Psoas muscle (tissue), 8 donors: ENCODE measurements around the gene RIBC2. TPM values are rescaled to one million over a fixed set of nuclear protein-coding genes. Genes with fewer than 3 reads are reported as not detected.

Source experiments
- ATAC-seq, 4 donors: fragments of 200-7000 bp; cut with Tn5 transposase; one replicate each; pipeline ENCODE4 v1.9.1; 2020; ENCODE audit warnings: moderate library complexity in 3 of 4, mild to moderate bottlenecking in 2 of 4
- DNase-seq, 2 donors: peaks; one replicate each; pipeline ENCODE4 v3.0.0-alpha.2; 2020
- H3K27ac ChIP-seq: fragments of 200-600 bp; one replicate; pipeline ENCODE4 v1.8.0; 2022
- H3K27me3 ChIP-seq, 3 donors: fragments of 200-600 bp in 1 of 3; one replicate each; pipeline versions ENCODE4 v1.6.1 to v1.8.0; 2013 to 2022; ENCODE audit warnings: low read length in 2 of 3, mild to moderate bottlenecking in 2 of 3, moderate library complexity in 1 of 3; ENCODE audit not compliant: insufficient read depth in 3 of 3
- H3K36me3 ChIP-seq, 2 donors: fragments of 200-600 bp in 1 of 2; one replicate each; pipeline versions ENCODE4 v1.6.1 to v1.8.0; 2013 to 2022; ENCODE audit warnings: low read depth in 1 of 2, mild to moderate bottlenecking in 1 of 2, moderate library complexity in 1 of 2; ENCODE audit not compliant: insufficient read depth in 1 of 2
- H3K4me1 ChIP-seq: fragments of 200-600 bp; one replicate; pipeline ENCODE4 v1.8.0; 2022
- H3K4me3 ChIP-seq: fragments of 200-600 bp; one replicate; pipeline ENCODE4 v1.8.0; 2022; ENCODE audit warnings: mild to moderate bottlenecking
- H3K9me3 ChIP-seq: fragments of 200-600 bp; one replicate; pipeline ENCODE4 v1.8.0; 2022
- WGBS, 3 donors: extraction: QIAGEN DNeasy Blood & Tissue Kit; methylation state at CpG; one replicate each; pipeline versions ENCODE4 v1.1.6 to v1.1.7; 2013; 5-methylcytosine and 5-hydroxymethylcytosine counted together
- intact Hi-C, 2 donors: fragments of 100-400 bp; cut with DNase I; formaldehyde crosslinking; loops; one replicate each; pipeline versions ENCODE4 v1.11.0 to v1.14.2; 2022
- polyA plus RNA-seq, 3 donors: library from polyadenylated mRNA; stranded (reverse); fragments of 200-250 nt; gene quantifications; one replicate each; pipeline ENCODE4 v1.2.3, GENCODE V29; 2013
- total RNA-seq, 4 donors: library from RNA; stranded (reverse); fragmentation: NEBNext Ultra II Directional in 2 of 4; extraction: Animal tissue kit (Norgen Biotek cat#: 25700) in 2 of 4; gene quantifications; one replicate each; pipeline versions ENCODE4 v1.2.1 to v1.2.4, GENCODE V29; 2021 to 2023
- TF ChIP-seq, protein P1 (sequence below): fragments of 200-600 bp; IDR thresholded peaks from one replicate; pipeline ENCODE4 v1.8.0; 2022; ENCODE audit warnings: antibody characterized with exemption
- donor health status: healthy with polysubstance abuse.
- donor health status: DM: no; HTN: no; CAD: no; lungs with moderate emphysema.
- donor health status: Bipolar disorder and iron deficiency.
- donor health status: healthy.
- donor health status: DM: yes; HTN: yes; CAD: no.
- donor health status: DM: no; HTN: no; CAD: no.
- donor health status: DM: no; HTN: no; CAD: no.
- donor health status: DM: yes; HTN: yes; CAD: no.

The RIBC2 gene
- total and polyA plus RNA-seq, 7 donors: 0.04 TPM; not detected in 6

DNA sequence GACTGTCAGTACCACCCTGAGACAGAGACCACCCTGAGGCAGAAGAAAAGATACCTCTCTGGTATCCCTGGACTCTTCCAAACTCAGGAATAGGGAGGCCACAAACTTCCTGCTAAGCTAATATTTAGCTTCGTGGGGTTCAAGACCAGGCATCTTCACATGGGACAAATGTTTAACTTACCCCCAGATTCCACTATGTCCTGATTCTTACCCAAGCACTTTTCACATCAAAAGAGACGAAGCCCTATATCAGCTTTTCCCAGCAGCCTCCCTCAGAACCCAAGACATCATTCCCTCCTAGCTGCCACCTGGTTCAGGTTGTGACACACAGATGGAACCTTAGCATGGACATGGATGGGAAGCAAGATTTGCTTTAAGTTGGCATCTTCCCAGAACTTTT is 32.1 kb upstream of the RIBC2 start:
- Histone ChIP-seq H3K36me3 (no peaks in the 10 kb centered on the region), H3K27me3 (no peaks in the 10 kb centered on the region), H3K4me3 (no peak overlapping the region), H3K27ac (no peak overlapping the region), H3K9me3 (no peaks in the 10 kb centered on the region), H3K4me1 (no peaks in the 10 kb centered on the region)
- ATAC-seq (no peak), DNase-seq (no peak)
- intact Hi-C loops: no loop called here
- TF ChIP-seq, protein P1, sequence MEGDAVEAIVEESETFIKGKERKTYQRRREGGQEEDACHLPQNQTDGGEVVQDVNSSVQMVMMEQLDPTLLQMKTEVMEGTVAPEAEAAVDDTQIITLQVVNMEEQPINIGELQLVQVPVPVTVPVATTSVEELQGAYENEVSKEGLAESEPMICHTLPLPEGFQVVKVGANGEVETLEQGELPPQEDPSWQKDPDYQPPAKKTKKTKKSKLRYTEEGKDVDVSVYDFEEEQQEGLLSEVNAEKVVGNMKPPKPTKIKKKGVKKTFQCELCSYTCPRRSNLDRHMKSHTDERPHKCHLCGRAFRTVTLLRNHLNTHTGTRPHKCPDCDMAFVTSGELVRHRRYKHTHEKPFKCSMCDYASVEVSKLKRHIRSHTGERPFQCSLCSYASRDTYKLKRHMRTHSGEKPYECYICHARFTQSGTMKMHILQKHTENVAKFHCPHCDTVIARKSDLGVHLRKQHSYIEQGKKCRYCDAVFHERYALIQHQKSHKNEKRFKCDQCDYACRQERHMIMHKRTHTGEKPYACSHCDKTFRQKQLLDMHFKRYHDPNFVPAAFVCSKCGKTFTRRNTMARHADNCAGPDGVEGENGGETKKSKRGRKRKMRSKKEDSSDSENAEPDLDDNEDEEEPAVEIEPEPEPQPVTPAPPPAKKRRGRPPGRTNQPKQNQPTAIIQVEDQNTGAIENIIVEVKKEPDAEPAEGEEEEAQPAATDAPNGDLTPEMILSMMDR: no peak
- WGBS, 3 donors: 88 to 94% (median 88%) methylated on average over 2 of the region's 2 CpGs

- Histone ChIP-seq H3K27ac (no peak overlapping the region), H3K36me3 (no peaks in the 10 kb centered on the region), H3K4me1 (no peaks in the 10 kb centered on the region), H3K9me3 (no peaks in the 10 kb centered on the region), H3K4me3 (no peak overlapping the region), H3K27me3 (no peaks in the 10 kb centered on the region)
- intact Hi-C loops: no loop called here
- ATAC-seq (no peak), DNase-seq (no peak)
- TF ChIP-seq, protein P1: no peak
- WGBS, 3 donors: 81 to 88% (median 84%) methylated on average over 3 of the region's 3 CpGs
Observed at GRCh38 chr22:45389546-45389945, 23.9 kb upstream of the RIBC2 start.

GRCh38 chr22:45397806-45398205 is 15.7 kb upstream of the RIBC2 start:
- H3K36me3 ChIP-seq: no peaks in the 10 kb centered on the region
- intact Hi-C loops: no loop called here

GRCh38 chr22:45398214-45398613 is 15.3 kb upstream of the RIBC2 start:
- ATAC-seq (peak in 2 of 4 donors; percentile 13 to 15), DNase-seq (no peak)
- Histone ChIP-seq H3K27ac (no peak overlapping the region), H3K27me3 (no peaks in the 10 kb centered on the region), H3K4me3 (no peak overlapping the region), H3K36me3 (no peaks in the 10 kb centered on the region), H3K9me3 (no peaks in the 10 kb centered on the region), H3K4me1 (no peaks in the 10 kb centered on the region)
- TF ChIP-seq, protein P1: no peak
- intact Hi-C loops: no loop called here
- WGBS, 3 donors: 57 to 71% (median 58%) methylated on average over 13 of the region's 13 CpGs

More at GRCh38 chr22:45397806-45398205, 15.7 kb upstream of the RIBC2 start:
- H3K4me1 ChIP-seq: no peaks in the 10 kb centered on the region
- H3K4me3 ChIP-seq: no peak overlapping the region
- H3K27me3 ChIP-seq: no peaks in the 10 kb centered on the region
- ATAC-seq: peak in 2 of 4 donors; percentile 23 to 35
- WGBS, 3 donors: 68 to 76% (median 70%) methylated on average over 5 of the region's 5 CpGs
- no peaks in the 10 kb centered on the region for H3K9me3 ChIP-seq
- no peak overlapping the region for H3K27ac ChIP-seq
- TF ChIP-seq, protein P1: no peak
- no peak for DNase-seq

- no peak overlapping the region for H3K4me3 ChIP-seq
- TF ChIP-seq, protein P1: no peak
- no peaks in the 10 kb centered on the region for H3K9me3 ChIP-seq
- intact Hi-C loops: no loop called here
- DNase-seq: no peak
- no peak overlapping the region for H3K27ac ChIP-seq
- no peaks in the 10 kb centered on the region for H3K36me3 ChIP-seq
- H3K27me3 ChIP-seq: no peaks in the 10 kb centered on the region
- ATAC-seq: no peak
- no peaks in the 10 kb centered on the region for H3K4me1 ChIP-seq
- 87 to 90% (median 87%) methylated on average over 5 of the region's 5 CpGs for WGBS, 3 donors
Observed at GRCh38 chr22:45399712-45400445, 13.6 kb upstream of the RIBC2 start.
